Gastroesophageal sphincter (tissue), 3 donors: ENCODE measurements around the gene CEMIP2.

Experiments
- CTCF ChIP-seq, 4 experiments: fragments of 200-600 bp in 2 of 4; fragments of 450-650 bp in 2 of 4; sonication (generic) in 1 of 4; IDR thresholded peaks; one replicate each; pipeline ENCODE4 v1.5.1; 2017 to 2019; ENCODE audit warnings: antibody characterized with exemption in 4 of 4, mild to moderate bottlenecking in 2 of 4, moderate library complexity in 2 of 4
- EP300 ChIP-seq: sonication (generic); formaldehyde crosslinking; IDR thresholded peaks from one replicate; pipeline ENCODE4 v1.6.1; 2017; ENCODE audit warnings: antibody characterized with exemption, mild to moderate bottlenecking
- POLR2A ChIP-seq, 2 donors: fragments of 450-650 bp; IDR thresholded peaks; one replicate each; pipeline ENCODE4 v1.6.1; 2017; ENCODE audit warnings: antibody characterized with exemption in 2 of 2, mild to moderate bottlenecking in 2 of 2, moderate library complexity in 1 of 2
- POLR2AphosphoS5 ChIP-seq: sonication (generic); formaldehyde crosslinking; IDR thresholded peaks from one replicate; pipeline ENCODE4 v1.6.1; 2017; ENCODE audit warnings: antibody characterized with exemption

GRCh38 chr9:71770170-71770569 lies 1.9 kb upstream of the CEMIP2 start:
- TF ChIP-seq POLR2AphosphoS5 (no peak), POLR2A (IDR thresholded peaks at IDR 0.05) (no peak), CTCF (IDR thresholded peaks at IDR 0.05) (no peak), EP300 (no peak)
